ENCODE measurements around the gene GBA2. TPM values are rescaled to one million over a fixed set of nuclear protein-coding genes. Genes with fewer than 3 reads are reported as not detected.

GBA2 gene
- polyA plus RNA-seq, 1 of the 3 experiments (the other 2 are of a cell fraction), result 71.5 TPM

DNA sequence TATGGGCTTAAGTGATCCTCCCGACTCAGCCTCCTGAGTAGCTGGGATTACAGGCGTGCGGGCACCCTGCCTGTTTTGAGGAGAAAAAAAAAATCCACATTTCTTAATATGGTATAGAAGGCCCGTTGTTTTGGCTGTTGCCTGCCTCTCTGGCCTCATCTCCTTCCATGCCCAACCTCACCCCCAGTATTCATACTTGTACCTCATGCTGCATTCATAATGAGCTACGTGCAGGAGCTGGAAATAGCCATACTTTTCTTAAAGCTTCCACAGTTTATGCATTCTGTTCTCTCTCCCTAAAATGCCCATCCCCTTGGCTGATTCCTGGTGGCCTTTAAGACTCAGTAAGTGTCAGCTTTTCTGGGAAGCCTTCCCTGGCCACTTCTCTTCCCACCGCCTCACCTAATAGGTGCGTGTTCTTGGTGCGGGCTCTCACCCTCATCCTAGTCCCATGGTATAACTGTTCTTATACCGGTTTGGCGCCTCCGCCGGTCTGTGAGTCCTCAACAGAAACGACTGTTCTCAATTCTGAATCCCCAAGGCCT lies 57.2 kb downstream of the GBA2 start:
- Histone ChIP-seq H3K9me2 (no peaks in the 10 kb centered on the region), H3K36me3 (replicated peaks in 1 of 2; ENCODE audit: control insufficient read depth in 1 of 2, insufficient read depth in 2 of 2, low read length in 1 of 2) (peaks cover 11 to 12% of the 10 kb centered on the region in 2 experiments), H3F3A (replicated peaks; ENCODE audit: insufficient read depth) (peaks cover 54% of the 10 kb centered on the region), H3K27ac (ENCODE audit: low read depth in 2 of 2, low read length in 1 of 2) (peak overlapping the region; percentile 93 to 96), H3K9me3 (no peaks in the 10 kb centered on the region), H3K4me1 (ENCODE audit: control insufficient read depth in 1 of 2, insufficient read depth in 2 of 2, low read depth in 1 of 2, low read length in 1 of 2) (peaks cover 19 to 31% of the 10 kb centered on the region in 2 experiments; a peak in 3 of 4 replicates), H2AFZ (ENCODE audit: low read depth) (no peak overlapping the region), H3K9ac (no peak overlapping the region; the same call in 1 of the 2 replicates), H3K4me3 (ENCODE audit: low read depth in 2 of 2, low read length in 1 of 2) (0 out of 4 replicates have a peak overlapping the region, but pooled peaks of 1 of the 2 experiments have one; percentile 73), H3K79me2 (ENCODE audit: insufficient read depth) (peaks cover 35% of the 10 kb centered on the region), H3K27me3 (ENCODE audit: insufficient read depth) (no peaks in the 10 kb centered on the region), H3K4me2 (peak overlapping the region; percentile 91; the same call in 1 of the 2 replicates), H4K20me1 (ENCODE audit: insufficient read depth) (peaks cover 23% of the 10 kb centered on the region)
- ChIA-PET POLR2A (interaction anchor here (1.1 to 1.3 kb wide), 2 partner anchors 13 to 40 kb away, joined by 3 to 4 read pairs; partner anchors contain the start of gene TLN1), CTCF (interaction anchor here (0.9 to 2.7 kb wide), 9 partner anchors 9 to 84 kb away, joined by 3 to 21 read pairs (median 4); partner anchors contain the start of genes ARHGEF39, CCDC107 and RMRP)
- TF ChIP-seq FOSL2 (IDR thresholded peaks at IDR 0.05; ENCODE audit: borderline replicate concordance, low read depth) (no peak), GATA2 (CRISPR knock-in tag; IDR thresholded peaks at IDR 0.05) (no peak), FOXJ3 (CRISPR knock-in tag; IDR thresholded peaks at IDR 0.05) (no peak), TCF12 (IDR thresholded peaks at IDR 0.05) (no peak), EZH2phosphoT487 (IDR thresholded peaks at IDR 0.05; ENCODE audit: borderline replicate concordance, low read depth) (no peak), NRF1 (IDR thresholded peaks at IDR 0.05; ENCODE audit: low read depth, low read length) (no peak), MXI1 (IDR thresholded peaks at IDR 0.05; ENCODE audit: low read depth, low read length) (no peak), CHD2 (IDR thresholded peaks at IDR 0.05; ENCODE audit: low read length, partially characterized antibody) (no peak), ELF1 (IDR thresholded peaks at IDR 0.05) (no peak), EP300 (IDR thresholded peaks at IDR 0.05; ENCODE audit: borderline replicate concordance in 1 of 2, low read depth in 1 of 2, low read length in 1 of 2) (no peak), RAD21 (IDR thresholded peaks at IDR 0.05; ENCODE audit: low read length) (no peak), JUND (IDR thresholded peaks at IDR 0.05) (no peak), MAX (IDR thresholded peaks at IDR 0.05; ENCODE audit: low read depth) (no peak), SMC3 (IDR thresholded peaks at IDR 0.05; ENCODE audit: low read depth, low read length) (no peak), FOXM1 (IDR thresholded peaks at IDR 0.05; ENCODE audit: low read depth) (no peak)
- TF ChIP-seq, protein P1, sequence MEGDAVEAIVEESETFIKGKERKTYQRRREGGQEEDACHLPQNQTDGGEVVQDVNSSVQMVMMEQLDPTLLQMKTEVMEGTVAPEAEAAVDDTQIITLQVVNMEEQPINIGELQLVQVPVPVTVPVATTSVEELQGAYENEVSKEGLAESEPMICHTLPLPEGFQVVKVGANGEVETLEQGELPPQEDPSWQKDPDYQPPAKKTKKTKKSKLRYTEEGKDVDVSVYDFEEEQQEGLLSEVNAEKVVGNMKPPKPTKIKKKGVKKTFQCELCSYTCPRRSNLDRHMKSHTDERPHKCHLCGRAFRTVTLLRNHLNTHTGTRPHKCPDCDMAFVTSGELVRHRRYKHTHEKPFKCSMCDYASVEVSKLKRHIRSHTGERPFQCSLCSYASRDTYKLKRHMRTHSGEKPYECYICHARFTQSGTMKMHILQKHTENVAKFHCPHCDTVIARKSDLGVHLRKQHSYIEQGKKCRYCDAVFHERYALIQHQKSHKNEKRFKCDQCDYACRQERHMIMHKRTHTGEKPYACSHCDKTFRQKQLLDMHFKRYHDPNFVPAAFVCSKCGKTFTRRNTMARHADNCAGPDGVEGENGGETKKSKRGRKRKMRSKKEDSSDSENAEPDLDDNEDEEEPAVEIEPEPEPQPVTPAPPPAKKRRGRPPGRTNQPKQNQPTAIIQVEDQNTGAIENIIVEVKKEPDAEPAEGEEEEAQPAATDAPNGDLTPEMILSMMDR (IDR thresholded peaks at IDR 0.05), result no peak
- DNase-seq, result no peak
- WGBS (ENCODE audit: low lambda C conversion rate), result 94% methylated on average over 13 of the region's 13 CpGs

DNA sequence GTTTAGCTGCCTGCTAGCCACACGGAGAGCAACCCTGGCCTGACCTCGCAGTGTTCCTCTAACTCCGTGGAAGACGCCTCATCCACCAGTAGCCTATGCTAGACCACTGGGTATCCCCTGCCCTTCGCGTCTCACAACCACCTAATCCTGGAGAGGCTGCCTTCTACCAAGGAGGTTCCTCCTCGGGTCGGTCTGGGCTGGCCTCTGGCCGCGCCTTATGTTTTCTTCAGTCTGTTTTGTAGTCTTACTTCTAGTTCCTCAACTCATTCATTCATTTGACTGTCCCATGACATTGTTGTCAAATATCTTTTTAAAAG lies 57.7 kb downstream of the GBA2 start:
- Histone ChIP-seq H4K20me1 (ENCODE audit: insufficient read depth) (peaks cover 29% of the 10 kb centered on the region), H3K9ac (peak overlapping the region; percentile 95), H3K27me3 (ENCODE audit: insufficient read depth) (no peaks in the 10 kb centered on the region), H3K9me2 (no peaks in the 10 kb centered on the region), H3K4me2 (peak overlapping the region; percentile 91), H3K9me3 (no peaks in the 10 kb centered on the region), H3K4me3 (ENCODE audit: low read depth in 2 of 2, low read length in 1 of 2) (peak overlapping the region; percentile 62 to 73), H3K4me1 (ENCODE audit: control insufficient read depth in 1 of 2, insufficient read depth in 2 of 2, low read depth in 1 of 2, low read length in 1 of 2) (peaks cover 19 to 34% of the 10 kb centered on the region in 2 experiments; a peak in 3 of 4 replicates), H3K36me3 (replicated peaks in 1 of 2; ENCODE audit: control insufficient read depth in 1 of 2, insufficient read depth in 2 of 2, low read length in 1 of 2) (peaks cover 8 to 10% of the 10 kb centered on the region in 2 experiments), H2AFZ (ENCODE audit: low read depth) (peak overlapping the region; percentile 84), H3K27ac (ENCODE audit: low read depth in 2 of 2, low read length in 1 of 2) (peak overlapping the region; percentile 93 to 96), H3F3A (replicated peaks; ENCODE audit: insufficient read depth) (peaks cover 56% of the 10 kb centered on the region), H3K79me2 (ENCODE audit: insufficient read depth) (peaks cover 40% of the 10 kb centered on the region)
- WGBS (ENCODE audit: low lambda C conversion rate), result 58% methylated on average over 9 of the region's 10 CpGs
- POLR2A ChIA-PET, result interaction anchor here (0.7 to 1.7 kb wide), 7 partner anchors 11 to 44 kb away, joined by 3 to 10 read pairs (median 4); partner anchors contain the start of genes CA9, CCDC107, CREB3 and RMRP
- DNase-seq, result no peak
- CTCF ChIA-PET, result interaction anchor here (0.9 to 2.7 kb wide), 10 partner anchors 15 to 83 kb away, joined by 3 to 21 read pairs (median 4); partner anchors contain the start of genes ARHGEF39, CCDC107 and RMRP
- TF ChIP-seq, protein P2, sequence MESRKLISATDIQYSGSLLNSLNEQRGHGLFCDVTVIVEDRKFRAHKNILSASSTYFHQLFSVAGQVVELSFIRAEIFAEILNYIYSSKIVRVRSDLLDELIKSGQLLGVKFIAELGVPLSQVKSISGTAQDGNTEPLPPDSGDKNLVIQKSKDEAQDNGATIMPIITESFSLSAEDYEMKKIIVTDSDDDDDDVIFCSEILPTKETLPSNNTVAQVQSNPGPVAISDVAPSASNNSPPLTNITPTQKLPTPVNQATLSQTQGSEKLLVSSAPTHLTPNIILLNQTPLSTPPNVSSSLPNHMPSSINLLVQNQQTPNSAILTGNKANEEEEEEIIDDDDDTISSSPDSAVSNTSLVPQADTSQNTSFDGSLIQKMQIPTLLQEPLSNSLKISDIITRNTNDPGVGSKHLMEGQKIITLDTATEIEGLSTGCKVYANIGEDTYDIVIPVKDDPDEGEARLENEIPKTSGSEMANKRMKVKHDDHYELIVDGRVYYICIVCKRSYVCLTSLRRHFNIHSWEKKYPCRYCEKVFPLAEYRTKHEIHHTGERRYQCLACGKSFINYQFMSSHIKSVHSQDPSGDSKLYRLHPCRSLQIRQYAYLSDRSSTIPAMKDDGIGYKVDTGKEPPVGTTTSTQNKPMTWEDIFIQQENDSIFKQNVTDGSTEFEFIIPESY (IDR thresholded peaks at IDR 0.05; ENCODE audit: borderline replicate concordance, low read depth), result no peak
- TF ChIP-seq RFX5 (IDR thresholded peaks at IDR 0.05; ENCODE audit: low read length) (no peak), IRF3 (IDR thresholded peaks at IDR 0.05; ENCODE audit: low read depth, low read length) (no peak), TCF12 (IDR thresholded peaks at IDR 0.05) (no peak), SIN3A (IDR thresholded peaks at IDR 0.05; ENCODE audit: borderline replicate concordance, low read depth, low read length) (no peak), RAD21 (IDR thresholded peaks at IDR 0.05; ENCODE audit: low read length) (no peak)
- TF ChIP-seq, protein P1 (IDR thresholded peaks at IDR 0.05), result no peak

All from SK-N-SH (cell line).